Suprapubic skin (tissue), 3 donors: Measurements from ENCODE around the gene TTC24.

Source experiments
- CTCF ChIP-seq, 2 donors: fragments of 200-600 bp in 1 of 2; fragments of 450-650 bp in 1 of 2; sonication (generic) in 1 of 2; IDR thresholded peaks; one replicate each; pipeline ENCODE4 v1.5.1; 2016 to 2019; ENCODE audit warnings: antibody characterized with exemption in 2 of 2, mild to moderate bottlenecking in 1 of 2, moderate library complexity in 1 of 2
- EP300 ChIP-seq: sonication (generic); formaldehyde crosslinking; IDR thresholded peaks from one replicate; pipeline ENCODE4 v1.6.1; 2017; ENCODE audit warnings: antibody characterized with exemption
- POLR2A ChIP-seq, 2 donors: fragments of 450-650 bp; IDR thresholded peaks; one replicate each; pipeline ENCODE4 v1.6.1; 2017; ENCODE audit warnings: antibody characterized with exemption in 2 of 2, mild to moderate bottlenecking in 2 of 2, moderate library complexity in 2 of 2

DNA sequence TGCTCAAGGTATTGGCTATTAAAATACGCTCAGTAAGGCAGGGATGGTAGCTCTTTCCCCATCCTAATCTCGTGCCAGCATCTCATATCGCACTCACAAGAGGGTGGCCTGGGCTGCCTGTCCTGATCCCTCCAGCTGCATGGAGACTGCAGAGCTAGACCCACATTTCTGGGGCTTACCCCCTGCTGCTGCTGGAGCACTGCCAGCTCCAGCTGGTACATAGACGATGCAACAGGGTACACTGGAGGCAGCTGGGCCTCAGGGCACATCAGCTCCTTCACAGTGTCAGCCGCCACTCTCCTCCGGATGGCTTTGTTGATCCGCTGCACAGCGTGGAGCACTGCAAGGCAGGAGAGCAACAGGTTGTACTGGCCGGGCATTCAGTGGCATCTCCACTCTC, 23.2 kb upstream of the TTC24 start:
- TF ChIP-seq POLR2A (IDR thresholded peaks at IDR 0.05) (no peak), CTCF (IDR thresholded peaks at IDR 0.05) (no peak), EP300 (no peak)
